WTC11 (cell line): Measurements from ENCODE around the gene OXSR1. TPM values are rescaled to one million over a fixed set of nuclear protein-coding genes. Genes with fewer than 3 reads are reported as not detected.

Experiments used
- ATAC-seq: fragments of 200-7000 bp; cut with Tn5 transposase; 2 replicates; pipeline ENCODE4 v1.10.0; 2021; ENCODE audit warnings: mild to moderate bottlenecking, moderate library complexity
- CTCF ChIA-PET: fragments of 300-600 bp; sonication (Branson Sonifier 250); formaldehyde crosslinking; loops from one replicate; lab custom pipeline; 2021; ENCODE audit warnings: antibody characterized with exemption; lab: Charles Lee
- POLR2A ChIA-PET: fragments of 350-600 bp; sonication (Branson Sonifier 250); formaldehyde crosslinking; loops from one replicate; lab custom pipeline; 2021; ENCODE audit warnings: antibody characterized with exemption; lab: Charles Lee
- DNase-seq: peaks from one replicate; pipeline ENCODE4 v3.0.0; 2021; ENCODE audit warnings: low spot score
- H3K27ac Mint-ChIP-seq: 2 replicates; pipeline ENCODE4 v1.8.0; 2021; ENCODE audit warnings: mixed read lengths
- H3K27me3 Mint-ChIP-seq: 2 replicates; pipeline ENCODE4 v1.8.0; 2021; ENCODE audit warnings: low read depth, mild to moderate bottlenecking, moderate library complexity, mixed read lengths
- H3K36me3 Mint-ChIP-seq: 2 replicates; pipeline ENCODE4 v1.8.0; 2021; ENCODE audit warnings: mixed read lengths
- H3K4me1 Mint-ChIP-seq: 2 replicates; pipeline ENCODE4 v1.8.0; 2022; ENCODE audit warnings: mixed read lengths
- H3K4me3 Mint-ChIP-seq: 2 replicates; pipeline ENCODE4 v1.8.0; 2021; ENCODE audit warnings: mild to moderate bottlenecking, moderate library complexity, mixed read lengths
- H3K9me3 Mint-ChIP-seq: 2 replicates; pipeline ENCODE4 v1.8.0; 2021; ENCODE audit warnings: mixed read lengths
- AR ChIP-seq: fragments of 250-450 bp; sonication (Bioruptor Pico); IDR thresholded peaks from 2 replicates; pipeline ENCODE4 v1.9.0; 2021; ENCODE audit warnings: mild to moderate bottlenecking
- CREM ChIP-seq: sonication (generic); formaldehyde crosslinking; IDR thresholded peaks from 2 replicates; pipeline ENCODE4 v1.8.1; 2022; ENCODE audit warnings: mild to moderate bottlenecking, missing genetic modification reagents, moderate library complexity
- CTCF ChIP-seq: fragments of 200-600 bp; IDR thresholded peaks from 2 replicates; pipeline ENCODE4 v1.8.0; 2022; ENCODE audit warnings: antibody characterized with exemption
- E2F1 ChIP-seq: sonication (generic); formaldehyde crosslinking; IDR thresholded peaks from 2 replicates; pipeline ENCODE4 v1.8.0; 2022; ENCODE audit warnings: mild to moderate bottlenecking, missing genetic modification reagents
- ELF4 ChIP-seq: sonication (generic); formaldehyde crosslinking; IDR thresholded peaks from 2 replicates; pipeline ENCODE4 v1.8.1; 2022; ENCODE audit warnings: low read depth, mild to moderate bottlenecking, moderate library complexity, missing genetic modification reagents
- ETV6 ChIP-seq: sonication (generic); formaldehyde crosslinking; IDR thresholded peaks from 2 replicates; pipeline ENCODE4 v1.8.1; 2022; ENCODE audit warnings: mild to moderate bottlenecking, missing genetic modification reagents
- FOXP1 ChIP-seq: sonication (generic); formaldehyde crosslinking; IDR thresholded peaks from 2 replicates; pipeline ENCODE4 v1.8.0; 2022; ENCODE audit warnings: missing genetic modification reagents, mild to moderate bottlenecking, moderate library complexity, borderline replicate concordance
- GABPB1 ChIP-seq: sonication (generic); formaldehyde crosslinking; IDR thresholded peaks from 2 replicates; pipeline ENCODE4 v1.8.1; 2023; ENCODE audit warnings: mild to moderate bottlenecking, missing genetic modification reagents
- HMGA2 ChIP-seq: fragments of 250-450 bp; sonication (Bioruptor Pico); IDR thresholded peaks from 2 replicates; pipeline ENCODE4 v1.4.0; 2021; ENCODE audit warnings: mild to moderate bottlenecking, moderate library complexity
- KAT7 ChIP-seq: sonication (generic); formaldehyde crosslinking; IDR thresholded peaks from 2 replicates; pipeline ENCODE4 v1.8.1; 2023; ENCODE audit warnings: missing genetic modification reagents, mild to moderate bottlenecking, borderline replicate concordance
- MLX ChIP-seq: sonication (generic); formaldehyde crosslinking; IDR thresholded peaks from 2 replicates; pipeline ENCODE4 v1.8.1; 2023; ENCODE audit warnings: mild to moderate bottlenecking, missing genetic modification reagents, moderate library complexity
- MXD4 ChIP-seq: fragments of 250-450 bp; sonication (Bioruptor Pico); IDR thresholded peaks from 2 replicates; pipeline ENCODE4 v1.8.0; 2021; ENCODE audit warnings: mild to moderate bottlenecking, moderate library complexity, borderline replicate concordance
- NFYB ChIP-seq: sonication (generic); formaldehyde crosslinking; conservative IDR thresholded peaks from 2 replicates; pipeline ENCODE4 v1.8.0; 2022; ENCODE audit warnings: low read depth, missing genetic modification reagents
- SOX15 ChIP-seq: fragments of 250-450 bp; sonication (Bioruptor Pico); IDR thresholded peaks from 2 replicates; pipeline ENCODE4 v1.9.0; 2021; ENCODE audit warnings: mild to moderate bottlenecking
- TP53 ChIP-seq: sonication (generic); formaldehyde crosslinking; IDR thresholded peaks from 2 replicates; pipeline ENCODE4 v1.8.1; 2023; ENCODE audit warnings: mild to moderate bottlenecking, missing genetic modification reagents
- ZMAT4 ChIP-seq: fragments of 250-450 bp; sonication (Bioruptor Pico); IDR thresholded peaks from 2 replicates; pipeline ENCODE4 v1.9.0; 2021; ENCODE audit warnings: mild to moderate bottlenecking
- ZNF121 ChIP-seq: sonication (generic); formaldehyde crosslinking; IDR thresholded peaks from 2 replicates; pipeline ENCODE4 v1.8.0; 2023; ENCODE audit warnings: missing genetic modification reagents
- ZNF219 ChIP-seq: sonication (generic); formaldehyde crosslinking; IDR thresholded peaks from 2 replicates; pipeline ENCODE4 v1.8.0; 2023; ENCODE audit warnings: missing genetic modification reagents, mild to moderate bottlenecking, borderline replicate concordance
- ZNF416 ChIP-seq: fragments of 250-450 bp; sonication (Bioruptor Pico); IDR thresholded peaks from 2 replicates; pipeline ENCODE4 v1.9.0; 2021; ENCODE audit warnings: mild to moderate bottlenecking, inconsistent platforms
- total RNA-seq: library from RNA; stranded (reverse); gene quantifications from 3 replicates; pipeline ENCODE4 v1.2.3, GENCODE V29; 2021

The OXSR1 gene
- total RNA-seq, 1 experiment from 2014 or later, result 50.6 TPM

DNA sequence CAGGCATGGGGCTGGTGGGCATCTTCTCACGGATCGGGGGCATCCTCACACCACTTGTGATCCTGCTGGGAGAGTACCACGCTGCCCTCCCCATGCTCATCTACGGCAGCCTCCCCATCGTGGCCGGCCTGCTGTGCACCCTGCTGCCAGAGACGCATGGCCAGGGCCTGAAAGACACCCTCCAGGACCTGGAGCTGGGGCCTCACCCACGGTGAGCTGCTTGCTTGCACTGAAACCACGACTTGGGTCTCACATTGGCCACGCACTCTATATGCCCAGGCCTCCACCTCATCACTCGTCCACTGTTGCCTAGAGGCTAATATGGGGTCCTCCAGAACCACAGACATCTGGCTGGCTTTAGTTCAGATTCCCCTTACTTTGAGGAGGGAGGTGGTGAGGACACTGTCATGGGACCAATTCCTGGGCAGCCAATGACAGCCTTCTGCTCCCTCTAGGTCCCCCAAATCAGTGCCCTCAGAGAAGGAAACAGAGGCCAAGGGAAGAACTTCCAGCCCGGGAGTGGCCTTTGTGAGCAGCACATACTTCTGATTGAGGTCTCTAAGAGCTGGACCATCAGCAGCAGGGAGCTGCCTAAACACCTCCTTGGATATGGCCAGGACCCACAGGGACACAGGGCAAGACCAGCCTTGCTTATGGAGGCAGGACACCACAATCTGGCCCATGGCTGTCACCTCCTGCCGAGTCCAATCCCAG, 111.7 kb downstream of the OXSR1 start:
- POLR2A ChIA-PET, result no interaction called here
- no peaks in the 10 kb centered on the region for H3K9me3 Mint-ChIP-seq
- no peak for ATAC-seq
- no peaks in the 10 kb centered on the region for H3K36me3 Mint-ChIP-seq
- no peak overlapping the region for H3K4me3 Mint-ChIP-seq
- TF ChIP-seq ETV6 (CRISPR knock-in tag) (no peak), GABPB1 (CRISPR knock-in tag) (no peak), E2F1 (CRISPR knock-in tag) (no peak), SOX15 (CRISPR knock-in tag) (no peak), NFYB (CRISPR knock-in tag) (no peak), ZNF219 (no peak), ZNF121 (CRISPR knock-in tag) (no peak), FOXP1 (CRISPR knock-in tag) (no peak), AR (CRISPR knock-in tag) (no peak), TP53 (no peak), MXD4 (CRISPR knock-in tag) (no peak), CREM (no peak), HMGA2 (no peak), ZNF416 (no peak), MLX (CRISPR knock-in tag) (no peak), KAT7 (no peak), ZMAT4 (CRISPR knock-in tag) (no peak), ELF4 (CRISPR knock-in tag) (no peak)
- H3K4me1 Mint-ChIP-seq, result peaks cover 3% of the 10 kb centered on the region; the same call in 1 of the 2 replicates
- no peak for DNase-seq
- no peaks in the 10 kb centered on the region for H3K27me3 Mint-ChIP-seq
- H3K27ac Mint-ChIP-seq, result no peak overlapping the region
- CTCF ChIA-PET, result no interaction called here

GRCh38 chr3:38278841-38279240, 113.5 kb downstream of the OXSR1 start:
- H3K36me3 Mint-ChIP-seq, result no peaks in the 10 kb centered on the region
- CTCF ChIA-PET, result interaction anchor here (0.7 kb wide), 2 partner anchors 49 to 86 kb away, joined by 3 read pairs; no protein-coding TSS in a partner anchor
- TF ChIP-seq ZNF416, result no peak
- TF ChIP-seq CTCF, result no peak

More at GRCh38 chr3:38278841-38279240, 113.5 kb downstream of the OXSR1 start:
- ATAC-seq (no peak), DNase-seq (no peak)
- POLR2A ChIA-PET, result interaction anchor here (0.7 kb wide), 1 partner anchor 284 kb away, joined by 10 read pairs; no protein-coding TSS in a partner anchor
- H3K4me1 Mint-ChIP-seq, result peaks cover 7% of the 10 kb centered on the region; the same call in 1 of the 2 replicates
- no peak overlapping the region for H3K4me3 Mint-ChIP-seq
- H3K27ac Mint-ChIP-seq, result no peak overlapping the region
- H3K9me3 Mint-ChIP-seq, result no peaks in the 10 kb centered on the region
- no peaks in the 10 kb centered on the region for H3K27me3 Mint-ChIP-seq
